KMS-11 (cell line): ENCODE data around the gene PEX11A.

Source experiments
- H2AFZ ChIP-seq: fragments of 200-600 bp; sonication (generic); 2 replicates; pipeline ENCODE4 v1.6.1; 2016; ENCODE audit warnings: antibody characterized with exemption, mixed run types, low read depth
- H3K27ac ChIP-seq: fragments of 200-600 bp; sonication (generic); 2 replicates; pipeline ENCODE4 v1.6.1; 2016; ENCODE audit warnings: mild to moderate bottlenecking, mixed run types
- H3K27me3 ChIP-seq: fragments of 200-600 bp; sonication (generic); 2 replicates; pipeline ENCODE4 v1.6.1; 2017; ENCODE audit warnings: mild to moderate bottlenecking, low read depth, mixed run types, moderate library complexity; ENCODE audit not compliant: insufficient read depth
- H3K36me3 ChIP-seq: fragments of 200-600 bp; sonication (generic); 2 replicates; pipeline ENCODE4 v1.6.1; 2017; ENCODE audit warnings: mild to moderate bottlenecking, mixed run types; ENCODE audit not compliant: insufficient read depth
- H3K4me1 ChIP-seq: fragments of 200-600 bp; sonication (generic); 2 replicates; pipeline ENCODE4 v1.6.1; 2016; ENCODE audit warnings: mild to moderate bottlenecking, low read depth, mixed run types; ENCODE audit not compliant: poor library complexity, severe bottlenecking
- H3K4me2 ChIP-seq: fragments of 200-600 bp; sonication (generic); 2 replicates; pipeline ENCODE4 v1.7.0; 2016; ENCODE audit warnings: mild to moderate bottlenecking, mixed run types
- H3K4me3 ChIP-seq: fragments of 200-600 bp; sonication (generic); IDR thresholded peaks from 2 replicates; pipeline ENCODE4 v1.6.1; 2017; ENCODE audit warnings: low read depth, low read length, mixed read lengths; ENCODE audit not compliant: insufficient read depth
- H3K79me2 ChIP-seq: fragments of 200-600 bp; sonication (generic); 2 replicates; pipeline ENCODE4 v1.6.1; 2016; ENCODE audit warnings: low read depth, mixed run types; ENCODE audit not compliant: insufficient read depth
- H3K9ac ChIP-seq: fragments of 200-600 bp; sonication (generic); 2 replicates; pipeline ENCODE4 v1.6.1; 2016; ENCODE audit warnings: mild to moderate bottlenecking, mixed run types
- H4K20me1 ChIP-seq: fragments of 200-600 bp; sonication (generic); 2 replicates; pipeline ENCODE4 v1.6.1; 2016; ENCODE audit warnings: mild to moderate bottlenecking, mixed run types; ENCODE audit not compliant: insufficient read depth
- TF ChIP-seq, protein P1 (sequence below): fragments of 200-600 bp; sonication (generic); conservative IDR thresholded peaks from 2 replicates; pipeline ENCODE4 v1.6.1; 2017; ENCODE audit warnings: low read depth, mild to moderate bottlenecking, antibody characterized with exemption, low read length, moderate library complexity, mixed read lengths

Gene PEX11A

DNA sequence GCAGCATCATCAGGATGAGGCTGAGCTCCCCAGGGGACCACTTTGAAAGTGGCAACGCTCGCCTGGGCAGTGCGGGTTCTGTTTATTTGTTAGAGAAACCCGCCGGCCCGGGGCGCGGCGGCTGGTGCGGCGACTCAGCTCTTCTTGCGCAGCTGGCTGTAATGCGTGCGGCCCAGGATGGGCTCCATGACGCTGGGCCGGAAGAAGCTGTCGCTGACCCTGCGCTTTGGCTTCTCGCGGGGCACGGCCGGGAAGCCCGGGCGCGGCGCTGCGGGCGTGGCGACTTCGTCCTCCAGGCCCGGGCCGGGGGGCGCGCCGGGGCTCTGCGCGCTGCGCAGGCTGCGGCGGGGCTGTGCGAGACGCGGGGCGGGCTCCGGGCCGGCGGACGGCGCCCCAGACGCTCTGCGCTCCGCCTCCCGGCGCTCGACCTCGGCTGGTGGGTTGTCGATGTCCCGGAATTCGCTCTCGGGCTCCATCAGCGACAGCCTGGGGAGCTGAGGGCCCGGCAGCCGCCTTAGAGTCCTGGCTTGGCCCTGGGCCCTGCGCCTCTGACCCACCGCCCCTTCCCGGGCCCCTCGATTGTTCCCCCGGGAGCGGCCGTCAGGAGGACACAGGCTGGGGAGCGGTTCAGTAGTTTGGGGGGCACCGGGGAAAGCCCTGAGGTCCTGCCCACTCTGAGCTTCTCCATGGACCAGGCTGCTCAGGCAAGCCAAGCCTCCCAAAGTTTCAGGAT lies 24.9 kb downstream of the PEX11A start:
- Histone ChIP-seq H4K20me1 (no peaks in the 10 kb centered on the region), H3K79me2 (no peaks in the 10 kb centered on the region), H3K27me3 (no peaks in the 10 kb centered on the region), H3K9ac (no peak overlapping the region), H3K4me1 (no peaks in the 10 kb centered on the region), H2AFZ (no peak overlapping the region), H3K4me2 (no peak overlapping the region), H3K4me3 (no peak overlapping the region), H3K27ac (no peak overlapping the region), H3K36me3 (no peaks in the 10 kb centered on the region)
- TF ChIP-seq, protein P1, sequence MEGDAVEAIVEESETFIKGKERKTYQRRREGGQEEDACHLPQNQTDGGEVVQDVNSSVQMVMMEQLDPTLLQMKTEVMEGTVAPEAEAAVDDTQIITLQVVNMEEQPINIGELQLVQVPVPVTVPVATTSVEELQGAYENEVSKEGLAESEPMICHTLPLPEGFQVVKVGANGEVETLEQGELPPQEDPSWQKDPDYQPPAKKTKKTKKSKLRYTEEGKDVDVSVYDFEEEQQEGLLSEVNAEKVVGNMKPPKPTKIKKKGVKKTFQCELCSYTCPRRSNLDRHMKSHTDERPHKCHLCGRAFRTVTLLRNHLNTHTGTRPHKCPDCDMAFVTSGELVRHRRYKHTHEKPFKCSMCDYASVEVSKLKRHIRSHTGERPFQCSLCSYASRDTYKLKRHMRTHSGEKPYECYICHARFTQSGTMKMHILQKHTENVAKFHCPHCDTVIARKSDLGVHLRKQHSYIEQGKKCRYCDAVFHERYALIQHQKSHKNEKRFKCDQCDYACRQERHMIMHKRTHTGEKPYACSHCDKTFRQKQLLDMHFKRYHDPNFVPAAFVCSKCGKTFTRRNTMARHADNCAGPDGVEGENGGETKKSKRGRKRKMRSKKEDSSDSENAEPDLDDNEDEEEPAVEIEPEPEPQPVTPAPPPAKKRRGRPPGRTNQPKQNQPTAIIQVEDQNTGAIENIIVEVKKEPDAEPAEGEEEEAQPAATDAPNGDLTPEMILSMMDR: no peak

GRCh38 chr15:89664441-89665350 lies 25.9 kb downstream of the PEX11A start:
- Histone ChIP-seq H3K9ac (no peak overlapping the region), H4K20me1 (no peaks in the 10 kb centered on the region), H2AFZ (no peak overlapping the region)

GRCh38 chr15:89662893-89663626 lies 27.5 kb downstream of the PEX11A start:
- no peaks in the 10 kb centered on the region for H4K20me1 ChIP-seq
- H3K9ac ChIP-seq: no peak overlapping the region
- no peak overlapping the region for H3K4me2 ChIP-seq
- H3K27ac ChIP-seq: no peak overlapping the region
- H3K36me3 ChIP-seq: no peaks in the 10 kb centered on the region
- no peak overlapping the region for H2AFZ ChIP-seq
- no peaks in the 10 kb centered on the region for H3K4me1 ChIP-seq
- H3K4me3 ChIP-seq: no peak overlapping the region
- TF ChIP-seq, protein P1: no peak
- H3K27me3 ChIP-seq: no peaks in the 10 kb centered on the region
- no peaks in the 10 kb centered on the region for H3K79me2 ChIP-seq

More at GRCh38 chr15:89664441-89665350, 25.9 kb downstream of the PEX11A start:
- Histone ChIP-seq H3K36me3 (no peaks in the 10 kb centered on the region), H3K4me3 (no peak overlapping the region), H3K4me1 (no peaks in the 10 kb centered on the region), H3K27me3 (no peaks in the 10 kb centered on the region), H3K27ac (no peak overlapping the region), H3K79me2 (no peaks in the 10 kb centered on the region), H3K4me2 (no peak overlapping the region)
- TF ChIP-seq, protein P1: no peak

GRCh38 chr15:89660556-89660955 lies 30.0 kb downstream of the PEX11A start:
- no peaks in the 10 kb centered on the region for H4K20me1 ChIP-seq
- H3K9ac ChIP-seq: no peak overlapping the region
- no peak overlapping the region for H3K4me3 ChIP-seq
- H3K4me1 ChIP-seq: peaks cover 12% of the 10 kb centered on the region
- H3K36me3 ChIP-seq: no peaks in the 10 kb centered on the region
- H2AFZ ChIP-seq: no peak overlapping the region
- H3K27ac ChIP-seq: no peak overlapping the region
- no peak overlapping the region for H3K4me2 ChIP-seq
- no peaks in the 10 kb centered on the region for H3K79me2 ChIP-seq
- no peaks in the 10 kb centered on the region for H3K27me3 ChIP-seq
- TF ChIP-seq, protein P1: no peak
